H9 (cell line): ENCODE measurements around the gene FBXL12. TPM values are rescaled to one million over a fixed set of nuclear protein-coding genes. Genes with fewer than 3 reads are reported as not detected.
A peak's percentile ranks its signal among the peaks of the same experiment; 100 is the strongest.

Experiments used
- DNase-seq: peaks from one replicate; pipeline ENCODE4 v3.0.0-alpha.2; 2017
- H2AFZ ChIP-seq: one replicate; pipeline ENCODE4 v1.6.1; 2013; ENCODE audit warnings: mild to moderate bottlenecking, low read length, control low read depth, moderate library complexity
- H2AK5ac ChIP-seq: 2 replicates; pipeline ENCODE4 v1.6.1; 2013; ENCODE audit warnings: low read length, control low read depth, mixed read lengths; ENCODE audit not compliant: insufficient read length
- H2BK120ac ChIP-seq: one replicate; pipeline ENCODE4 v1.6.1; 2013; ENCODE audit warnings: low read depth, mild to moderate bottlenecking, low read length, control low read depth, inconsistent platforms; ENCODE audit not compliant: poor library complexity, severe bottlenecking
- H2BK12ac ChIP-seq: 2 replicates; pipeline ENCODE4 v1.6.1; 2013; ENCODE audit warnings: low read length, control low read depth, mixed read lengths, low read depth; ENCODE audit not compliant: insufficient read length
- H2BK15ac ChIP-seq: 2 replicates; pipeline ENCODE4 v1.6.1; 2013; ENCODE audit warnings: low read depth, low read length, control low read depth
- H2BK20ac ChIP-seq: one replicate; pipeline ENCODE4 v1.6.1; 2013; ENCODE audit warnings: low read depth, mild to moderate bottlenecking, low read length, control low read depth, inconsistent platforms; ENCODE audit not compliant: poor library complexity, severe bottlenecking
- H2BK5ac ChIP-seq: 2 replicates; pipeline ENCODE4 v1.6.1; 2013; ENCODE audit warnings: low read length, control low read depth, mixed read lengths; ENCODE audit not compliant: insufficient read length
- H3K14ac ChIP-seq: 2 replicates; pipeline ENCODE4 v1.6.1; 2013; ENCODE audit warnings: low read length, control low read depth; ENCODE audit not compliant: insufficient read depth
- H3K18ac ChIP-seq: 2 replicates; pipeline ENCODE4 v1.6.1; 2013; ENCODE audit warnings: low read depth, mild to moderate bottlenecking, mixed read lengths, low read length, control low read depth; ENCODE audit not compliant: insufficient read length
- H3K23ac ChIP-seq: 2 replicates; pipeline ENCODE4 v1.6.1; 2013; ENCODE audit warnings: low read length, control low read depth, mixed read lengths, low read depth; ENCODE audit not compliant: insufficient read length
- H3K23me2 ChIP-seq: 2 replicates; pipeline ENCODE4 v1.6.1; 2013; ENCODE audit warnings: low read depth, mild to moderate bottlenecking, mixed read lengths, low read length, control low read depth; ENCODE audit not compliant: insufficient read length, poor library complexity, severe bottlenecking
- H3K27ac ChIP-seq: 2 replicates; pipeline ENCODE4 v1.5.1; 2013; ENCODE audit warnings: low read length, control low read depth, mixed read lengths, low read depth; ENCODE audit not compliant: insufficient read length
- H3K27me3 ChIP-seq: 2 replicates; pipeline ENCODE4 v1.6.1; 2013; ENCODE audit warnings: low read length, control low read depth, inconsistent platforms; ENCODE audit not compliant: insufficient read depth
- H3K4ac ChIP-seq: 2 replicates; pipeline ENCODE4 v1.6.1; 2013; ENCODE audit warnings: low read depth, mild to moderate bottlenecking, control low read depth, inconsistent platforms, low read length, moderate library complexity
- H3K4me1 ChIP-seq: 2 replicates; pipeline ENCODE4 v1.6.1; 2013; ENCODE audit warnings: low read length, control low read depth, inconsistent platforms; ENCODE audit not compliant: insufficient read depth
- H3K4me2 ChIP-seq: 2 replicates; pipeline ENCODE4 v1.6.1; 2013; ENCODE audit warnings: low read length, control low read depth, mixed read lengths; ENCODE audit not compliant: insufficient read length, insufficient read depth
- H3K56ac ChIP-seq: 2 replicates; pipeline ENCODE4 v1.6.1; 2013; ENCODE audit warnings: low read depth, mild to moderate bottlenecking, mixed read lengths, low read length, control low read depth; ENCODE audit not compliant: insufficient read length
- H3K79me1 ChIP-seq: 2 replicates; pipeline ENCODE4 v1.6.1; 2013; ENCODE audit warnings: low read depth, mild to moderate bottlenecking, moderate library complexity, low read length, control low read depth, inconsistent platforms; ENCODE audit not compliant: insufficient read depth, poor library complexity, severe bottlenecking
- H3K79me2 ChIP-seq: 2 replicates; pipeline ENCODE4 v1.6.1; 2013; ENCODE audit warnings: low read length, control low read depth, inconsistent platforms; ENCODE audit not compliant: insufficient read depth
- H3K9ac ChIP-seq: 2 replicates; pipeline ENCODE4 v1.6.1; 2013; ENCODE audit warnings: low read length, control low read depth, mixed read lengths; ENCODE audit not compliant: insufficient read length; ENCODE audit errors: extremely low read depth
- H3K9me3 ChIP-seq: one replicate; pipeline ENCODE4 v1.6.1; 2013; ENCODE audit warnings: low read depth, low read length, inconsistent platforms; ENCODE audit not compliant: control insufficient read depth
- H3T11ph ChIP-seq: one replicate; pipeline ENCODE4 v1.6.1; 2013; ENCODE audit warnings: mild to moderate bottlenecking, low read length, control low read depth, inconsistent platforms
- H4K20me1 ChIP-seq: one replicate; pipeline ENCODE4 v1.6.1; 2013; ENCODE audit not compliant: control insufficient read depth, insufficient read length, insufficient read depth
- H4K5ac ChIP-seq: 2 replicates; pipeline ENCODE4 v1.6.1; 2013; ENCODE audit warnings: low read depth, mild to moderate bottlenecking, mixed read lengths, low read length, control low read depth; ENCODE audit not compliant: insufficient read length
- H4K8ac ChIP-seq: replicated peaks from 2 replicates; pipeline ENCODE4 v1.6.1; 2013; ENCODE audit warnings: low read length, control low read depth, mixed read lengths, low read depth; ENCODE audit not compliant: insufficient read length
- H4K91ac ChIP-seq: 2 replicates; pipeline ENCODE4 v1.6.1; 2013; ENCODE audit warnings: low read depth, mild to moderate bottlenecking, moderate library complexity, mixed read lengths, low read length, control low read depth; ENCODE audit not compliant: insufficient read length
- H3K27ac Mint-ChIP-seq, 3 experiments: 2 replicates in 2 of 3; 3 replicates in 1 of 3; pipeline ENCODE4 v1.8.0; 2020 to 2021; ENCODE audit warnings: mixed read lengths in 3 of 3, mild to moderate bottlenecking in 1 of 3, moderate library complexity in 1 of 3
- H3K27me3 Mint-ChIP-seq: 2 replicates; pipeline ENCODE4 v1.8.0; 2021; ENCODE audit warnings: low read depth, mild to moderate bottlenecking, moderate library complexity, mixed read lengths
- H3K36me3 Mint-ChIP-seq, 3 experiments: 2 replicates in 2 of 3; 3 replicates in 1 of 3; pipeline ENCODE4 v1.8.0; 2020 to 2021; ENCODE audit warnings: low read depth in 3 of 3, mixed read lengths in 3 of 3; ENCODE audit not compliant: insufficient read depth in 1 of 3
- H3K4me1 Mint-ChIP-seq, 2 experiments: 2 replicates each; pipeline ENCODE4 v1.8.0; 2020; ENCODE audit warnings: mixed read lengths in 2 of 2
- H3K4me3 Mint-ChIP-seq, 2 experiments: 2 replicates in 1 of 2; 3 replicates in 1 of 2; pipeline ENCODE4 v1.8.0; 2020 to 2021; ENCODE audit warnings: mild to moderate bottlenecking in 2 of 2, mixed read lengths in 2 of 2, moderate library complexity in 1 of 2
- H3K9me3 Mint-ChIP-seq, 2 experiments: 2 replicates in 1 of 2; 3 replicates in 1 of 2; pipeline ENCODE4 v1.8.0; 2020; ENCODE audit warnings: mild to moderate bottlenecking in 2 of 2, mixed read lengths in 2 of 2, moderate library complexity in 1 of 2
- CTCF ChIP-seq: fragments of 200-600 bp; sonication (generic); conservative IDR thresholded peaks from 3 replicates; pipeline ENCODE4 v1.8.0; 2021; ENCODE audit warnings: antibody characterized with exemption, mild to moderate bottlenecking
- WGBS: extraction: QIAGEN DNeasy Blood & Tissue Kit; methylation state at CpG from one replicate; pipeline ENCODE4 v1.1.7; 2013; ENCODE audit warnings: missing lambda C conversion rate, low lambda C conversion rate, mixed read lengths; ENCODE audit not compliant: insufficient read length; ENCODE audit errors: extremely low coverage; 5-methylcytosine and 5-hydroxymethylcytosine counted together
- total RNA-seq: library from RNA; stranded (reverse); gene quantifications from 2 replicates; pipeline ENCODE4 v1.2.1, GENCODE V29; 2021

Gene FBXL12
- total RNA-seq, 1 experiment from 2014 or later = 31.8 TPM

GRCh38 chr19:9865732-9866501, 47.0 kb upstream of the FBXL12 start:
- H3K79me1 ChIP-seq = no peaks in the 10 kb centered on the region
- no peak overlapping the region for H3K4me2 ChIP-seq
- H2AFZ ChIP-seq = no peak overlapping the region
- no peak overlapping the region for H2BK12ac ChIP-seq
- no peaks in the 10 kb centered on the region for H3K23me2 ChIP-seq
- no peak overlapping the region for H3K14ac ChIP-seq
- H3T11ph ChIP-seq = no peak overlapping the region
- no peak for DNase-seq
- no peak overlapping the region for H4K5ac ChIP-seq
- H3K23ac ChIP-seq = no peak overlapping the region
- H3K18ac ChIP-seq = no peak overlapping the region
- no peak overlapping the region for H2BK120ac ChIP-seq
- Mint-ChIP-seq H3K27me3 (no peaks in the 10 kb centered on the region), H3K4me1 (peaks cover 6 to 22% of the 10 kb centered on the region in 2 experiments), H3K9me3 (no peaks in the 10 kb centered on the region), H3K4me3 (no peak overlapping the region), H3K27ac (peak overlapping the region; percentile 12 to 66 (median 60); a peak in 6 of 7 replicates), H3K36me3 (0 out of 7 replicates have a peak, but pooled peaks cover 0 to 7% (median 0%) of the 10 kb centered on the region in 3 experiments)
- H2BK5ac ChIP-seq = no peak overlapping the region
- H3K9me3 ChIP-seq = no peaks in the 10 kb centered on the region
- no peak overlapping the region for H3K9ac ChIP-seq
- no peak overlapping the region for H3K27ac ChIP-seq
- no peak overlapping the region for H4K8ac ChIP-seq
- WGBS = no CpG with 5 or more reads among the region's 16 CpGs
- no peaks in the 10 kb centered on the region for H3K79me2 ChIP-seq
- no peak for TF ChIP-seq CTCF
- H3K56ac ChIP-seq = no peak overlapping the region
- no peaks in the 10 kb centered on the region for H3K4me1 ChIP-seq
- no peaks in the 10 kb centered on the region for H4K20me1 ChIP-seq
- no peak overlapping the region for H4K91ac ChIP-seq
- H2BK20ac ChIP-seq = no peak overlapping the region
- H3K4ac ChIP-seq = no peak overlapping the region
- H2AK5ac ChIP-seq = no peak overlapping the region
- H3K27me3 ChIP-seq = no peaks in the 10 kb centered on the region
- H2BK15ac ChIP-seq = no peak overlapping the region
